WI38 (cell line): ENCODE measurements around the gene AFF3.

Source experiments
- H3K4me3 ChIP-seq: 2 replicates; pipeline ENCODE4 v1.5.1; 2011; ENCODE audit warnings: low read depth, mild to moderate bottlenecking, control low read depth, low read length
- TF ChIP-seq, protein P1 (sequence below): IDR thresholded peaks from 2 replicates; pipeline ENCODE4 v1.5.1; 2012; ENCODE audit warnings: low read depth, mild to moderate bottlenecking, control low read depth, low read length

AFF3 gene

GRCh38 chr2:99692785-99693184 is 449.6 kb downstream of the AFF3 start:
- TF ChIP-seq, protein P1, sequence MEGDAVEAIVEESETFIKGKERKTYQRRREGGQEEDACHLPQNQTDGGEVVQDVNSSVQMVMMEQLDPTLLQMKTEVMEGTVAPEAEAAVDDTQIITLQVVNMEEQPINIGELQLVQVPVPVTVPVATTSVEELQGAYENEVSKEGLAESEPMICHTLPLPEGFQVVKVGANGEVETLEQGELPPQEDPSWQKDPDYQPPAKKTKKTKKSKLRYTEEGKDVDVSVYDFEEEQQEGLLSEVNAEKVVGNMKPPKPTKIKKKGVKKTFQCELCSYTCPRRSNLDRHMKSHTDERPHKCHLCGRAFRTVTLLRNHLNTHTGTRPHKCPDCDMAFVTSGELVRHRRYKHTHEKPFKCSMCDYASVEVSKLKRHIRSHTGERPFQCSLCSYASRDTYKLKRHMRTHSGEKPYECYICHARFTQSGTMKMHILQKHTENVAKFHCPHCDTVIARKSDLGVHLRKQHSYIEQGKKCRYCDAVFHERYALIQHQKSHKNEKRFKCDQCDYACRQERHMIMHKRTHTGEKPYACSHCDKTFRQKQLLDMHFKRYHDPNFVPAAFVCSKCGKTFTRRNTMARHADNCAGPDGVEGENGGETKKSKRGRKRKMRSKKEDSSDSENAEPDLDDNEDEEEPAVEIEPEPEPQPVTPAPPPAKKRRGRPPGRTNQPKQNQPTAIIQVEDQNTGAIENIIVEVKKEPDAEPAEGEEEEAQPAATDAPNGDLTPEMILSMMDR: no peak
- H3K4me3 ChIP-seq: no peak overlapping the region

DNA sequence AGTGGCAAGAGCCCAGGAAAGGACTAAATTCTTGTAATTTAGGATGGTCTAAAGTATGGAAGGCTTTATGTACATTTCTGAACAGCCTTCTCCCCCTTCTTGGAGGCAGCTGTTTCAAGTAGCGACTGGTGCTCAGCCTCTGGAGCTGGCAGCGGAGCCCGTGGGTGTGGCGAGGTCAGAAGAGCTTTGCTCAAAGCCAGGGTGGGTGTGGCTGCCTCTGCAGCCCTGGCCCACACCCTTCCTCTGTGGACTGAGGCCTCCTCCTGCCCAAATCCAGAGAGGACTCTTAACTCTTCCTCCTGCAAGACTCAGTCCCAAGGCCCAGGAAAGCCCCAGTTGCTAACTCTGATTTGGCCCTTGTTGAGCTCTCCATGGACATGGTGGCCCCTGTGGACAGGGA is 450.5 kb downstream of the AFF3 start:
- H3K4me3 ChIP-seq: no peak overlapping the region
- TF ChIP-seq, protein P1: no peak

- TF ChIP-seq, protein P1: no peak
- H3K4me3 ChIP-seq: no peak overlapping the region
Observed at GRCh38 chr2:99689145-99689742, 453.1 kb downstream of the AFF3 start.

DNA sequence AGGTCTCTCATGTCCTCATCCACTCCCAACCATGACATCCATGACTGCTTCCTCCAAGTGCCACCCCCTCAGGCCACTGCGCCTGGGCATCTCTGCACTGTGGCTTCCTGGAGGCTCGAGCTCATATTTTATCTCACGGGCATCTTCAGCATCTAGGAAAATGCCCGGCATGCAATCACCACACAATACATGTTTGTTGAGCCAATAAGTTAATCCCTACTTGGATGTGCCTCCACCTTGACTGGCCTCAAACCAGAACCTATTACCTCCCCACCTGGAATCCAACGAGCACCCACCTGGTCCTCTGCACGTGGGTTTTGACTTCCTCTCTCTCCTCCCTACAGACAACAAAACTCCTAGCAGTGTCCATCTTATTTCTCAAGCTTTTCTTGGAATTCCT is 453.7 kb downstream of the AFF3 start:
- no peak overlapping the region for H3K4me3 ChIP-seq
- TF ChIP-seq, protein P1: no peak

DNA sequence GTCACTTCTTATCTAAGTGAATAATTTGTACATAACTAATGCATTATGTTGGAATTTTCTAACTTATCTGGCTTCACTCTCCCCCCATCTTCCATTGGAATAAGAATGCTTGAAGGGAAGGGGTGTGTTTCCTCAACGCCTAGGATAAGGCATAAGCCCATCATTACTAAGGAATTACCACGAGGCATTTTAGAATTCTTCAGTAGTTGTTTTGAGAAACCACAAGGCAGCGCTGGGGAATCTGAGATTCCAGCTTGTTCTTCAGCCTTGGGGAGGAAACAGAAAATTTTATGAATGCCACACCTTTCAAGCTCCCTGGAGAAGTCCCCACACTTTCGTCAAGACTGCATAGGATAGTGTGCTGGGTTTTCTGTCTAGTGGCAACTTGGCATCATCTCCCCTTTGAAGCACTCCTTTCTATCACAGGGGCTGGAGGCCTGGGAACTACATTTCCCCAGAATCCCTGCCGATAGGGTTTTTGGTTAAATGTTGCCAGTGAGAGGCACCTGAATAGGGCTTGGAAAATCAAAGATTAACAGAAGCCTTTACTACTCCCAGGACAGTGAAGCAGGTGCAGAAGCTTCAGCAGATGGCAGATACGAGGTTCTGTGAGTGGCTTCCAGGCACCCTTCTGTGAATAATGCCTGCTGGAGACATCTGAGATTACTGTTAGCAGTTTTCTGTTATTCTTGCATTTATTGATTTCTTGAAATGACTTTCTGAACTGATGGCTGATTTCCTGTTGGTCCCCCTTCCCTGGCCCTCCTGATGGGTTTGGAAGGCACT is 459.9 kb downstream of the AFF3 start:
- TF ChIP-seq, protein P1: no peak
- H3K4me3 ChIP-seq: no peak overlapping the region

- H3K4me3 ChIP-seq: no peak overlapping the region
- TF ChIP-seq, protein P1: no peak
Observed at GRCh38 chr2:99680946-99681345, 461.4 kb downstream of the AFF3 start.

DNA sequence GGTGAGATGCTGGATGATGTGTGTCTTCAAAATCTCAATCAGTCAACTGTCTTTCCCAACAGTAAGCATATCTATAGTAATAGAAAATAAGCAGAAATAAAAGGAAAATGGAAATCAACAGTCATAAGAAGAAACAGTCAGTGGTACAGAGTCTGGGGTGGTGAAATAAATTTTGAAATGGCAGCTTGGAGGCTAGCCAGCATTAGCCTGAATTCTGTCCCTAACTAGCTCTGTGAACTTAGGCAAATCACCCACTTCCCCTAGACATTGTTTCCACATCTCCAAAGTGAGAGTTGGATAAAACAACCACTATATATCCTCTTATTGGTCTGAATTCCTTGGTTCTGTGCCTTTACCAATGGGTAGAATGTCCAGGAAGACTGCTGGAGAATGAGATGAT is 462.9 kb downstream of the AFF3 start:
- TF ChIP-seq, protein P1: no peak

More for the DNA sequence above, 462.9 kb downstream of the AFF3 start:
- H3K4me3 ChIP-seq: no peak overlapping the region
